GM12878 (cell line): Measurements from ENCODE around the gene MTFP1. TPM values are rescaled to one million over a fixed set of nuclear protein-coding genes. Genes with fewer than 3 reads are reported as not detected.

Experiments used
- ATAC-seq: fragments of 200-7000 bp; cut with Tn5 transposase; 3 replicates; pipeline ENCODE4 v1.9.1; 2020; ENCODE audit warnings: mild to moderate bottlenecking, moderate library complexity
- BruUV-seq: library from RNA; stranded (reverse); fragments of 400-500 nt; replicated peaks from 2 replicates; lab custom pipeline; 2021; lab: Mats Ljungman, UMichigan
- CTCF ChIA-PET: fragments of 300-600 bp; sonication (Branson Sonifier 250); formaldehyde crosslinking; extraction: SDS; loops from one replicate; lab custom pipeline; 2021; ENCODE audit warnings: inconsistent platforms; lab: Yijun Ruan, JAX
- POLR2A ChIA-PET: fragments of 350-600 bp; formaldehyde crosslinking; extraction: SDS; loops from one replicate; lab custom pipeline; 2021; ENCODE audit warnings: inconsistent platforms; lab: Charles Lee
- RAD21 ChIA-PET: fragments of 300-600 bp; sonication (Branson Sonifier 250); formaldehyde crosslinking; loops from one replicate; lab custom pipeline; 2023; ENCODE audit warnings: antibody characterized with exemption; ENCODE audit not compliant: unreplicated experiment; lab: Charles Lee
- SMC1A ChIA-PET: fragments of 300-600 bp; sonication (Branson Sonifier 250); formaldehyde crosslinking; loops from one replicate; lab custom pipeline; 2023; ENCODE audit not compliant: unreplicated experiment, uncharacterized antibody; lab: Charles Lee
- DNase-seq: peaks from one replicate; pipeline ENCODE4 v3.0.0-alpha.2; 2011; ENCODE audit warnings: low read depth, low spot score
- FAIRE-seq: peaks from 3 replicates; lab custom pipeline; 2011; peaks lifted over from hg19 to GRCh38; lab: Jason Lieb, UNC
- H2AFZ ChIP-seq: 2 replicates; pipeline ENCODE4 v1.6.0; 2011; ENCODE audit warnings: low read depth, low read length, control low read depth; ENCODE audit not compliant: control insufficient read depth
- H3K27ac ChIP-seq: 2 replicates; pipeline ENCODE4 v1.5.1; 2011; ENCODE audit warnings: control low read depth; ENCODE audit not compliant: control insufficient read depth, insufficient read depth
- H3K27me3 ChIP-seq, 2 experiments: replicated peaks in 1 of 2; 2 replicates each; pipeline versions ENCODE4 v1.6.0 to v1.6.1; 2011; ENCODE audit warnings: low read length in 1 of 2; ENCODE audit not compliant: control insufficient read depth in 2 of 2, insufficient read depth in 2 of 2
- H3K36me3 ChIP-seq, 2 experiments: 2 replicates each; pipeline ENCODE4 v1.5.1; 2011; ENCODE audit warnings: low read length in 1 of 2; ENCODE audit not compliant: control insufficient read depth in 2 of 2, insufficient read depth in 2 of 2
- H3K4me1 ChIP-seq: 2 replicates; pipeline ENCODE4 v1.6.1; 2011; ENCODE audit warnings: mild to moderate bottlenecking, low read length, moderate library complexity, mixed read lengths; ENCODE audit not compliant: control insufficient read depth, insufficient read depth
- H3K4me2 ChIP-seq: 2 replicates; pipeline ENCODE4 v1.6.0; 2011; ENCODE audit warnings: control low read depth; ENCODE audit not compliant: control insufficient read depth, insufficient read depth
- H3K4me3 ChIP-seq: fragments of 200-600 bp; sonication (generic); 2 replicates; pipeline ENCODE4 v1.5.1; 2016
- H3K79me2 ChIP-seq: 2 replicates; pipeline ENCODE4 v1.6.0; 2011; ENCODE audit warnings: low read length; ENCODE audit not compliant: control insufficient read depth, insufficient read depth
- H3K9ac ChIP-seq: 2 replicates; pipeline ENCODE4 v1.8.0; 2011; ENCODE audit warnings: low read length, control low read depth, mixed read lengths; ENCODE audit not compliant: control insufficient read depth, insufficient read depth
- H3K9me3 ChIP-seq: replicated peaks from 3 replicates; pipeline ENCODE4 v1.5.1; 2011; ENCODE audit warnings: mild to moderate bottlenecking, low read length; ENCODE audit not compliant: control insufficient read depth, insufficient read depth
- H4K20me1 ChIP-seq: 2 replicates; pipeline ENCODE4 v1.6.0; 2011; ENCODE audit not compliant: control insufficient read depth, insufficient read depth
- FOXM1 ChIP-seq: IDR thresholded peaks from 2 replicates; pipeline ENCODE4 v1.6.1; 2012; ENCODE audit warnings: low read depth, mild to moderate bottlenecking, inconsistent platforms, low read length, moderate library complexity
- MEF2A ChIP-seq: IDR thresholded peaks from 2 replicates; pipeline ENCODE4 v1.6.1; 2011; ENCODE audit warnings: low read depth, mild to moderate bottlenecking, low read length, moderate library complexity; ENCODE audit not compliant: insufficient read depth
- PML ChIP-seq: IDR thresholded peaks from 2 replicates; pipeline ENCODE4 v1.6.1; 2012; ENCODE audit warnings: low read length, inconsistent platforms
- RAD21 ChIP-seq: IDR thresholded peaks from 2 replicates; pipeline ENCODE4 v1.6.1; 2011; ENCODE audit warnings: mild to moderate bottlenecking, low read depth, low read length, moderate library complexity; ENCODE audit not compliant: insufficient read depth
- WGBS: methylation state at CpG from one replicate; pipeline ENCODE4 v1.1.6; 2016; ENCODE audit warnings: low lambda C conversion rate; ENCODE audit not compliant: insufficient replicate concordance, insufficient coverage; ENCODE audit errors: missing lambda C conversion rate; 5-methylcytosine and 5-hydroxymethylcytosine counted together
- in situ Hi-C: fragments of 300-500 bp; cut with MboI; formaldehyde crosslinking; loops from 9 replicates; pipeline ENCODE4 v1.14.3; 2018; ENCODE audit warnings: mixed read lengths
- intact Hi-C: fragments of 100-400 bp; cut with micrococcal nuclease; formaldehyde crosslinking; loops from one replicate; pipeline ENCODE4 v1.14.2; 2022; ENCODE audit not compliant: unreplicated experiment
- polyA plus RNA-seq, 11 experiments: library from polyadenylated mRNA; depleted of rRNA in 4 of 11; unstranded in 6 of 11; stranded (reverse) in 5 of 11; fragments of >200 nt; fragmentation: Nextera tagmentation in 4 of 11; fragmentation: Illumina TruSeq in 1 of 11; extraction: Ambion mirVana in 4 of 11; extraction: Trizol in 1 of 11; gene quantifications; 1 replicate in 1 of 11; 2 replicates in 10 of 11; pipeline versions ENCODE4 v1.2.1 to v1.2.3, GENCODE V29; 2011 to 2016; ENCODE audit warnings: inconsistent platforms in 2 of 11, missing spikeins in 2 of 11, low read depth in 1 of 11
- total RNA-seq, 4 experiments: library from RNA; depleted of rRNA in 3 of 4; stranded (reverse); fragments of >200 nt in 3 of 4; fragmentation: Illumina TruSeq in 1 of 4; extraction: Trizol in 1 of 4; gene quantifications; 2 replicates each; pipeline versions ENCODE4 v1.2.1 to v1.2.3, GENCODE V29; 2013 to 2021
- TF ChIP-seq, protein P1 (sequence below), 3 experiments: IDR thresholded peaks in 2 of 3; conservative IDR thresholded peaks in 1 of 3; 2 replicates each; pipeline ENCODE4 v1.5.1; 2011; ENCODE audit warnings: low read depth in 3 of 3, low read length in 3 of 3, mild to moderate bottlenecking in 3 of 3, control low read depth in 2 of 3, moderate library complexity in 2 of 3, inconsistent platforms in 1 of 3, mixed read lengths in 1 of 3; ENCODE audit not compliant: control insufficient read depth in 2 of 3, insufficient read depth in 1 of 3; ENCODE audit errors: extremely low read depth in 1 of 3

Gene MTFP1
- total and polyA plus RNA-seq, 10 of the 15 experiments (the other 5 are each of a cell fraction or from before 2014, with no cell fraction given): 20.5 to 133 (median 59.8) TPM

DNA sequence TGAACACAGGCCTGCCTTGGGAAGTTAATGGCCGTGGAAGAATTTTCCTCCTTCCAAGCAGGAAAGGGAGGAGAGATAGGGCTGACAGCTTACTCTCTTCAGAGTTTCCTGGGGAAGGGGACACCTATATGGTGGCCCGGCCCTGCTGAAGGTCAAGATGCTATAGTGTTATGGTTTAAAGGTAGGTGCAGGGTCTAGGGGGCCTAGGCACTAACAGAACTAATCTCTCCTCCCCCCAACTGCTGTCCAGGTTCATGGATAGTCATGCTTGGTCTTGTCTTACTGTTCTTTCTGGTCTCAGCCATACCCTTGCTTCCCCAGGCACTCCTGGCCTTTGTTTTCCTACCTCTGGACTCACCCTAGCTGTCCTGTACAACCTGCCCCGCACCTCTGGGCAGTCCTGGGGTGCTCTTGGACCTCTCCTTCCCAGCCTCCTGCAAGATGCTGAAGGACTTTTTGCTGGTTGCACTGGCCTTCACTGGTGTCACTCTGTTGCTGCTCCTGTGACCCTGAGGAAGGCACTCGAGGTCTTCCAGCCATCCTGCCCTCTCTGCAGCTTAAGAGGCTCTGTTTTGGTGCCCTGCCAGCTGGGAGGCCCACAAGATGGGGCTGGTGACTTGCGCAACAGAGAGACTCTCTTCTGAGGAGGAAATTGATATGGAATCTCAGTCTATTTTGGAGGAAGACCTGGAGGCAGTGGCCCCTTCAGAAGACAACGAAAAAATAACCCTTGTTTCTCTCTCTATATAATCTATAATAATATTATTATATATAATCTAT, 28.4 kb downstream of the MTFP1 start:
- SMC1A ChIA-PET: interaction anchor here (1.4 kb wide), 1 partner anchor 63 kb away, joined by 3 read pairs; no protein-coding TSS in a partner anchor
- 28% methylated on average over 6 of the region's 6 CpGs for WGBS
- no peak overlapping the region for H3K4me2 ChIP-seq
- no peaks in the 10 kb centered on the region for H4K20me1 ChIP-seq
- no peak overlapping the region for H3K27ac ChIP-seq
- in situ Hi-C loops: no loop called here
- CTCF ChIA-PET: no interaction called here
- no peaks in the 10 kb centered on the region; a peak in 1 of 4 replicates for H3K27me3 ChIP-seq
- no TSS peak for BruUV-seq
- H3K4me1 ChIP-seq: no peaks in the 10 kb centered on the region
- no peaks in the 10 kb centered on the region for H3K36me3 ChIP-seq
- TF ChIP-seq PML: no peak
- no peak for TF ChIP-seq FOXM1
- no peak for TF ChIP-seq MEF2A
- TF ChIP-seq, protein P1, sequence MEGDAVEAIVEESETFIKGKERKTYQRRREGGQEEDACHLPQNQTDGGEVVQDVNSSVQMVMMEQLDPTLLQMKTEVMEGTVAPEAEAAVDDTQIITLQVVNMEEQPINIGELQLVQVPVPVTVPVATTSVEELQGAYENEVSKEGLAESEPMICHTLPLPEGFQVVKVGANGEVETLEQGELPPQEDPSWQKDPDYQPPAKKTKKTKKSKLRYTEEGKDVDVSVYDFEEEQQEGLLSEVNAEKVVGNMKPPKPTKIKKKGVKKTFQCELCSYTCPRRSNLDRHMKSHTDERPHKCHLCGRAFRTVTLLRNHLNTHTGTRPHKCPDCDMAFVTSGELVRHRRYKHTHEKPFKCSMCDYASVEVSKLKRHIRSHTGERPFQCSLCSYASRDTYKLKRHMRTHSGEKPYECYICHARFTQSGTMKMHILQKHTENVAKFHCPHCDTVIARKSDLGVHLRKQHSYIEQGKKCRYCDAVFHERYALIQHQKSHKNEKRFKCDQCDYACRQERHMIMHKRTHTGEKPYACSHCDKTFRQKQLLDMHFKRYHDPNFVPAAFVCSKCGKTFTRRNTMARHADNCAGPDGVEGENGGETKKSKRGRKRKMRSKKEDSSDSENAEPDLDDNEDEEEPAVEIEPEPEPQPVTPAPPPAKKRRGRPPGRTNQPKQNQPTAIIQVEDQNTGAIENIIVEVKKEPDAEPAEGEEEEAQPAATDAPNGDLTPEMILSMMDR (IDR thresholded peaks at IDR 0.05 in 2 of 3, conservative IDR thresholded peaks at IDR 0.05 in 1 of 3; ENCODE audit: control insufficient read depth in 2 of 3, extremely low read depth in 1 of 3, insufficient read depth in 1 of 3, low read depth in 3 of 3, low read length in 3 of 3): peak in 1 of 3 experiments; percentile 17; a peak in 1 of 6 replicates
- TF ChIP-seq RAD21: peak; percentile 39
- DNase-seq (no peak), ATAC-seq (no peak), FAIRE-seq (no peak)
- RAD21 ChIA-PET: interaction anchor here (1.5 kb wide), 1 partner anchor 301 kb away, joined by 3 read pairs; no protein-coding TSS in a partner anchor
- no peak overlapping the region for H3K4me3 ChIP-seq
- H3K9ac ChIP-seq: no peak overlapping the region
- POLR2A ChIA-PET: no interaction called here
- intact Hi-C loops: no loop called here
- H3K79me2 ChIP-seq: no peaks in the 10 kb centered on the region
- H2AFZ ChIP-seq: no peak overlapping the region
- H3K9me3 ChIP-seq: no peaks in the 10 kb centered on the region
